ENCODE results near the gene PAN3. TPM values are rescaled to one million over a fixed set of nuclear protein-coding genes. Genes with fewer than 3 reads are reported as not detected.

The PAN3 gene
- total RNA-seq, 4 donors from 2014 or later: 41.7 to 68.3 (median 42.2) TPM

GRCh38 chr13:28316836-28317235 is 178.5 kb downstream of the PAN3 start:
- Histone ChIP-seq H3K36me3 (no peaks in the 10 kb centered on the region), H3K9me3 (no peaks in the 10 kb centered on the region), H3K27me3 (no peaks in the 10 kb centered on the region), H3K4me3 (no peak overlapping the region), H3K4me1 (no peaks in the 10 kb centered on the region), H3K27ac (no peak overlapping the region)
- TF ChIP-seq CTCF (IDR thresholded peaks at IDR 0.05): no peak
- no peak for TF ChIP-seq POLR2AphosphoS5 (IDR thresholded peaks at IDR 0.05)
- TF ChIP-seq EP300 (IDR thresholded peaks at IDR 0.05): no peak
- TF ChIP-seq POLR2A (IDR thresholded peaks at IDR 0.05): no peak
- DNase-seq (ENCODE audit: low spot score in 2 of 2): no peak
- WGBS: 89% methylated on average over 7 of the region's 7 CpGs

- Histone ChIP-seq H3K9me3 (no peaks in the 10 kb centered on the region), H3K36me3 (no peaks in the 10 kb centered on the region), H3K4me3 (no peak overlapping the region), H3K27ac (no peak overlapping the region), H3K4me1 (no peaks in the 10 kb centered on the region), H3K27me3 (no peaks in the 10 kb centered on the region)
- no peak for TF ChIP-seq POLR2A (IDR thresholded peaks at IDR 0.05)
- no peak for TF ChIP-seq POLR2AphosphoS5 (IDR thresholded peaks at IDR 0.05)
- 60% methylated on average over 7 of the region's 7 CpGs for WGBS
- no peak for DNase-seq (ENCODE audit: low spot score in 2 of 2)
Measured at GRCh38 chr13:28318496-28318895, 180.2 kb downstream of the PAN3 start.

- Histone ChIP-seq H3K36me3 (no peaks in the 10 kb centered on the region), H3K4me3 (no peak overlapping the region), H3K27ac (no peak overlapping the region), H3K9me3 (no peaks in the 10 kb centered on the region), H3K4me1 (peaks cover 4% of the 10 kb centered on the region), H3K27me3 (no peaks in the 10 kb centered on the region)
- TF ChIP-seq POLR2A (IDR thresholded peaks at IDR 0.05) (no peak), CTCF (IDR thresholded peaks at IDR 0.05) (no peak), EP300 (IDR thresholded peaks at IDR 0.05) (no peak), POLR2AphosphoS5 (IDR thresholded peaks at IDR 0.05) (no peak)
- DNase-seq (ENCODE audit: low spot score in 2 of 2): no peak
- WGBS: 83% methylated on average over 5 of the region's 5 CpGs
Measured at GRCh38 chr13:28319528-28319927, 181.2 kb downstream of the PAN3 start.

- Histone ChIP-seq H3K36me3 (no peaks in the 10 kb centered on the region), H3K27ac (no peak overlapping the region), H3K4me1 (peaks cover 5% of the 10 kb centered on the region), H3K27me3 (no peaks in the 10 kb centered on the region), H3K9me3 (no peaks in the 10 kb centered on the region), H3K4me3 (no peak overlapping the region)
- TF ChIP-seq POLR2AphosphoS5 (IDR thresholded peaks at IDR 0.05) (no peak), CTCF (IDR thresholded peaks at IDR 0.05) (no peak), POLR2A (IDR thresholded peaks at IDR 0.05) (no peak), EP300 (IDR thresholded peaks at IDR 0.05) (no peak)
- DNase-seq (ENCODE audit: low spot score in 2 of 2): no peak
- WGBS: 88% methylated on average over 6 of the region's 6 CpGs
Measured at GRCh38 chr13:28320209-28320608, 181.9 kb downstream of the PAN3 start.

- Histone ChIP-seq H3K27ac (no peak overlapping the region), H3K9me3 (no peaks in the 10 kb centered on the region), H3K4me1 (peaks cover 5% of the 10 kb centered on the region), H3K27me3 (no peaks in the 10 kb centered on the region), H3K4me3 (no peak overlapping the region), H3K36me3 (no peaks in the 10 kb centered on the region)
- DNase-seq (ENCODE audit: low spot score in 2 of 2): no peak
- no peak for TF ChIP-seq CTCF (IDR thresholded peaks at IDR 0.05)
- 89% methylated on average over 11 of the region's 11 CpGs for whole genome bisulfite sequencing
Measured at GRCh38 chr13:28320884-28321574, 182.7 kb downstream of the PAN3 start.

GRCh38 chr13:28321756-28322155 is 183.4 kb downstream of the PAN3 start:
- TF ChIP-seq CTCF (IDR thresholded peaks at IDR 0.05) (no peak), EP300 (IDR thresholded peaks at IDR 0.05) (no peak), POLR2AphosphoS5 (IDR thresholded peaks at IDR 0.05) (no peak), POLR2A (IDR thresholded peaks at IDR 0.05) (no peak)
- WGBS: 80% methylated on average over 2 of the region's 2 CpGs
- Histone ChIP-seq H3K4me3 (no peak overlapping the region), H3K27ac (no peak overlapping the region), H3K4me1 (peaks cover 5% of the 10 kb centered on the region), H3K9me3 (no peaks in the 10 kb centered on the region), H3K27me3 (no peaks in the 10 kb centered on the region), H3K36me3 (no peaks in the 10 kb centered on the region)
- DNase-seq (ENCODE audit: low spot score in 2 of 2): no peak
